GM11168 (cell line): Measurements from ENCODE around the gene ANP32D.
"Not testable (repeated sequence)": the region's sequence is repeated elsewhere in the genome, so short reads cannot be mapped to it uniquely, and the experiment has no call there.

Source experiments
- in situ Hi-C: fragments of 300-500 bp; cut with MboI; formaldehyde crosslinking; loops from one replicate; pipeline ENCODE4 v1.12.0; 2022; ENCODE audit warnings: low sequenced_read_pairs; ENCODE audit not compliant: unreplicated experiment

ANP32D gene

DNA sequence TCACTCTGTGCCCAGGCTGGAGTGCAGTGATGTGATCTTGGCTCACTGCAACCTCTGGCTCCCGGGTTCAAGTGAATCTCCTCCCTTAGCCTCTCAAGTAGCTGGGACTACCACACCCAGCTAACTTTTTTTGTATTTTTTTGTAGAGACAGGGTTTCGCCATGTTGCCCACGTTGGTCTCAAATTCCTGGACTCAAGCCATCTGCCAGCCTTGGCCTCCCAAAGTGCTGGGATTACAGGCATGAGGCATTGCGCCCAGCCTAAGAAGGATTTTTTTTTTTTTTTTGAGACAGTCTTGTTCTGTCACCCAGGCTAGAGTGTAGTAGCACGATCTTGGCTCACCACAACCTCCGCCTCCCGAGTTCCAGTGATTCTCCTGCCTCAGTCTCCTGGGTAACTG lies 17.1 kb downstream of the ANP32D start:
- in situ Hi-C loops: not testable (repeated sequence)

DNA sequence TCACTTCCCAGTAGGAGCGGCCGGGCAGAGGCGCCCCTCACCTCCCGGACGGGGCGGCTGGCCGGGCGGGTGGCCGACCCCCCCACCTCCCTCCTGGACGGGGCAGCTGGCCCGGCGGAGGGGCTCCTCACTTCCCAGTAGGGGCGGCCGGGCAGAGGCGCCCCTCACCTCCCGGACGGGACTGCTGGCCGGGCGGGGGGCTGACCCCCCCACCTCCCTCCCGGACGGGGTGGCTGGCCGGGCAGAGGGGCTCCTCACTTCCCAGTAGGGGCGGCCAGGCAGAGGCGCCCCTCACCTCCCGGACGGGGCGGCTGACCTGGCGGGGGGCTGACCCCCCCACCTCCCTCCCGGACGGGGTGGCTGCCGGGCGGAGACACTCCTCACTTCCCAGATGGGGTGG lies 27.9 kb downstream of the ANP32D start:
- in situ Hi-C loops: not testable (repeated sequence)

- in situ Hi-C loops: not testable (repeated sequence)
These were observed 34.5 kb downstream of the ANP32D start for GRCh38 chr12:48506836-48507235.

- in situ Hi-C loops: no loop called here
These were observed 36.6 kb downstream of the ANP32D start for GRCh38 chr12:48508987-48509386.

- in situ Hi-C loops: no loop called here
These were observed 37.8 kb downstream of the ANP32D start for GRCh38 chr12:48510111-48510510.

- in situ Hi-C loops: no loop called here
These were observed 40.5 kb downstream of the ANP32D start for GRCh38 chr12:48512855-48513254.

DNA sequence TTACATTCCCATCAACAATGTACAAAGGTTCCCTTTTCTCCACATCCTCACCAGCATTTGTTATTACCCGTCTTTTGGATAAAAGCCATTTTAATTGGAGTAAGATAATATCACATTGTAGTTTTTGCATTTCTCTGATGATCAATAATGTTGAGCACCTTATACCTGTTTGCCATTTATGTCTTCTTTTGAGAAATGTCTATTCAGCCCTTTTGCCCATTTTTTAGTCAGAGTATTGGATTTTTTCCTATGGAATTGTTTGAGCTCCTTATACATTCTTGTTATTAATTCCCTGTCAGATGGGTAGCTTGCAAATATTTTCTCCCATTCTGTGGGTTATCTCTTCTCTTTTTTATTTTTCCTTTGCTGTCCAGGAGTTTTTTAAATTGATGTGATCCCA lies 42.4 kb downstream of the ANP32D start:
- in situ Hi-C loops: no loop called here

DNA sequence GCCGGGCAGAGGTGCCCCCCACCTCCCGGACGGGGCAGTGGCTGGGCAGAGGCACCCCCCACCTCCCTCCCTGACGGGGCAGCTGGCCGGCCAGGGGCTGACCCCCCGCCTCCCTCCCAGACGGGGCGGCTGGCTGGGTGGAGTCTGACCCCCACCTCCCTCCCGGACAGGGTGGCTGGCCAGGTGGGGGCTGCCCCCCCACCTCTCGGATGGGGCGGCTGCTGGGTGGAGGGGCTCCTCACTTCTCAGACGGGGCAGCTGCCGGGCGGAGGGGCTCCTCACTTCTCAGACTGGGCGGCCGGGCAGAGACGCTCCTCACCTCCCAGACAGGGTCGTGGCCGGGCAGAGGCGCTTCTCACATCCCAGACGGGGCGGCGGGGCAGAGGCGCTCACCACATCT lies 48.0 kb downstream of the ANP32D start:
- in situ Hi-C loops: not testable (repeated sequence)
